ENCODE results near the gene CDS1. TPM values are rescaled to one million over a fixed set of nuclear protein-coding genes. Genes with fewer than 3 reads are reported as not detected.

The CDS1 gene
- total and polyA plus RNA-seq, 2 of the 8 experiments (the other 6 are each of a cell fraction or from before 2014, with no cell fraction given) = 8.7 to 13.9 TPM

GRCh38 chr4:84565951-84566350, 17.0 kb upstream of the CDS1 start:
- Histone ChIP-seq H3K23ac (ENCODE audit: insufficient read length) (no peak overlapping the region), H3K4ac (replicated peaks; ENCODE audit: insufficient read length, low read depth, low read length) (no peak overlapping the region), H3K4me1 (replicated peaks in 1 of 4; ENCODE audit: control insufficient read depth in 3 of 4, insufficient read depth in 4 of 4, low read length in 3 of 4) (peaks cover 3 to 19% (median 14%) of the 10 kb centered on the region in 4 experiments; a peak in 6 of 7 replicates), H3K27ac (ENCODE audit: low read depth, low read length) (peak overlapping the region; percentile 68; the same call in 1 of the 2 replicates), H2BK5ac (ENCODE audit: low read depth, low read length) (0 out of 2 replicates have a peak overlapping the region, but pooled peaks have one; percentile 44), H3K27me3 (replicated peaks in 1 of 4; ENCODE audit: control insufficient read depth in 3 of 4, extremely low read depth in 1 of 4, insufficient read depth in 3 of 4, low read length in 3 of 4) (no peaks in the 10 kb centered on the region), H2BK12ac (ENCODE audit: low read depth, low read length) (no peak overlapping the region), H3K9me3 (ENCODE audit: insufficient read depth in 2 of 2, low read depth in 1 of 2, low read length in 1 of 2) (no peaks in the 10 kb centered on the region), H2AK5ac (ENCODE audit: low read depth, low read length) (no peak overlapping the region), H4K5ac (ENCODE audit: insufficient read length, low read depth, low read length) (no peak overlapping the region), H4K20me1 (replicated peaks in 1 of 2; ENCODE audit: control insufficient read depth in 1 of 2, insufficient read depth in 2 of 2, low read length in 2 of 2) (no peaks in the 10 kb centered on the region), H2AFZ (ENCODE audit: low read length) (no peak overlapping the region), H3K4me3 (ENCODE audit: extremely low read depth in 1 of 4, insufficient read depth in 2 of 4, low read depth in 3 of 4, low read length in 4 of 4) (peak overlapping the region in 2 of 4 experiments; percentile 6 to 46; a peak in 4 of 8 replicates), H2BK120ac (replicated peaks; ENCODE audit: low read depth, low read length) (no peak overlapping the region), H3K14ac (ENCODE audit: insufficient read length) (no peak overlapping the region), H2BK20ac (ENCODE audit: low read length) (no peak overlapping the region), H2BK15ac (ENCODE audit: low read length) (no peak overlapping the region), H3K4me2 (ENCODE audit: insufficient read depth in 1 of 2, low read depth in 2 of 2, low read length in 2 of 2) (peak overlapping the region; percentile 12 to 50; a peak in 2 of 4 replicates), H3K18ac (ENCODE audit: extremely low read depth, low read length) (no peak overlapping the region; the same call in 1 of the 2 replicates), H3K79me2 (ENCODE audit: control insufficient read depth in 1 of 2, insufficient read depth in 2 of 2, low read length in 2 of 2) (no peaks in the 10 kb centered on the region), H3K23me2 (ENCODE audit: low read depth, low read length) (no peaks in the 10 kb centered on the region; the same call in 1 of the 2 replicates), H3K56ac (replicated peaks; ENCODE audit: insufficient read length, low read depth, low read length) (no peak overlapping the region), H3K79me1 (ENCODE audit: low read depth, low read length) (no peaks in the 10 kb centered on the region), H4K91ac (replicated peaks; ENCODE audit: insufficient read length, low read length) (no peak overlapping the region), H3K36me3 (ENCODE audit: control insufficient read depth in 2 of 4, insufficient read depth in 4 of 4, low read length in 3 of 4) (no peaks in the 10 kb centered on the region), H3K9ac (replicated peaks in 1 of 4; ENCODE audit: extremely low read depth in 1 of 4, low read depth in 3 of 4, low read length in 3 of 4) (no peak overlapping the region), H4K8ac (ENCODE audit: extremely low read depth, insufficient read depth, low read length) (no peak overlapping the region)
- CTCF ChIA-PET (ENCODE audit: partially characterized antibody) = no interaction called here
- POLR2A ChIA-PET (ENCODE audit: partially characterized antibody) = interaction anchor here (0.9 to 3.0 kb wide), 3 partner anchors 10 to 17 kb away, joined by 3 to 26 read pairs (median 5); partner anchors contain the start of gene CDS1
- WGBS, 2 experiments (ENCODE audit: extremely low coverage in 1 of 2, insufficient coverage in 1 of 2, insufficient read length in 1 of 2, insufficient replicate concordance in 2 of 2, low coverage in 1 of 2, low lambda C conversion rate in 2 of 2, missing lambda C conversion rate in 1 of 2) = 4% methylated on average over 4 of the region's 4 CpGs; no CpG with 5 or more reads in 1 of the 2 experiments
- DNase-seq (ENCODE audit: low read depth in 1 of 2, low spot score in 2 of 2) (peak in 1 of 2 experiments; percentile 54), FAIRE-seq (peak; percentile 99)
- no peak for TF ChIP-seq CHD1 (IDR thresholded peaks at IDR 0.05; ENCODE audit: low read depth, low read length)
- TF ChIP-seq YY1 (IDR thresholded peaks at IDR 0.05; ENCODE audit: low read depth, low read length) = peak; percentile 84
- no peak for TF ChIP-seq SIRT6 (IDR thresholded peaks at IDR 0.05; ENCODE audit: low read length)
- 0 out of 2 replicates have a peak, but pooled peaks have one; percentile 33 for TF ChIP-seq CHD2 (IDR thresholded peaks at IDR 0.05; ENCODE audit: low read length)

Measured in H1 (cell line).